Stimulated activated CD4-positive, alpha-beta T cell treated with anti-CD3 and anti-CD28 coated beads, Interleukin-2, amount 100 ng/mL, for 48 hours (primary cell): ENCODE data around the gene ZNF503.

Experiments used
- DNase-seq, 2 donors: peaks; one replicate each; pipeline ENCODE4 v3.0.0-alpha.2; 2020

The ZNF503 gene

DNA sequence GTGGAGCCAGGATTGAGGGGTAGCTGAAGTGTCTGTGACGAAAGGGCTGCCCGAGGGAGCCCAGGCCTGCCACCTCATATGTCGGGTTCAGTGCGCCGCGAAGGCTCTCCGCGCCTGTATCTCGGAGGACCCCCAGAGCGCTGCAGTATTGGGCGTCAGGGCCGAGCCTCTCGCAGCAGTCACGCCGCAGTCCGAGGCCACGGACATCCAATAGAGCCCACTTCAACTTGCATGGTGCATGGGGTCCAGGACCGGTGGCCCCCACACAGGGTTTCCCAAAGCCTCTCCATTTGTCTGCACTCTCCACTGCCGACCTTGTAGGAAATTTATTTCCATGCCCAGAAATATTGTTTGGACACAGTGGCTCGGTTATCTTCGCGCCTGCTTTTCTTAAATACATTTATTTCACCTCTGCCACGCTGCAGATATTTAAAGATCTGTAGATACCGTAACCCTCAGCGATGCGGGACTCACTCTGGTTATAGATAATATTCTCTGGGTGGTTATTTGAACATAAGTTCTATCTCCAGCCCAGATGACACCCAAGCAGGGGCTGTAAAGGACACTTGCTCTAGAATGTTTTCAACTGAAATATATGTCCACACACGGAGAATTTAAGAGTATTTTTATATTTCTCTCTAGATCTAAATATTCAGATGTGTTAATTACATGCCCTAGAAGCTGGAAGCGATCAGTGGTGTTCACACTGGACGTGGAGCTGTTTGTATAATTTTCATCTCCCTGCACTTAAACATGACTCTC is 5.1 kb upstream of the ZNF503 start:
- no peak for DNase-seq

DNA sequence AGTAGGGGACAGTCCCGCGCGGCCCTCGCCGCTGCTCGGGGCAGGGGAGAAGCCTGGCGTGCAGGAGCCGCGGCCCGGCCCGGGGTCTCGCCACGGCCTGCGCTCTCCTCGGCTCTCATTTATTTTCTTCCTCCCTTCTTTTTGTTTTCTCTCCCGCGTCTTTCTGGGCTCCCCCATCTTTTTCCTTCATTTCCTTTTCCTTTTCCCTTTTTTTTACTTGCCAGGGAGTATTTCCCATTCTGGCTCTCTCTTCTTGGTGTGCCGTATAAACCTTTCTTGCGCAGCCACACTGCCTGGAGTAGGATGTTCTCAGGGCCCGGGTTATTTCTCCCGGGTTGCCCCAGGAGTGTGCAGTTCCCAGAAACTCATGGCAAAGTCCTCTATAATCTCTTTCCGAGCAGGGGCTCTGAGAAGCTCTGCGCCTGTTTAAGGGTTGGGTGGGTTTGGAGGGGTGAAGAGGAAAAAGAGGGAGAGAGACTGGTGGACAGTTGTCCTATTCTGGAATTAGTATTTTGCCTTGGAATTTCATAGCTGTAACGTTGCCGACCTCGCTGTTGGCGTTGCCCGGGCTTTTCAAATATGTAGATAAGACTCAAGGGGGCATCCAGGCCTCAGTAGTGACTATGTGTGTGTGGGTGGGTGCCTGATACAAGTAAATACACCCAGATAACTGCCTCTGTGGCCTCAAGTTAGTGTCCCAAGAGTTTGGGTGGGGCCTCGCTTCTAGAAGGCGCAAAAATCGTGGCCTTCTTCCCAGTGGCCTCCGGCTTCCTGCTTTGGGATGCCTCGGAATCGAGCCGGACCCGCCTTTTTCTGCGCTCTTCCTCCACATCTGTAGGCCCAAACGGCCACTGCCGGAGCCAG is 4.3 kb upstream of the ZNF503 start:
- DNase-seq, result no peak

DNA sequence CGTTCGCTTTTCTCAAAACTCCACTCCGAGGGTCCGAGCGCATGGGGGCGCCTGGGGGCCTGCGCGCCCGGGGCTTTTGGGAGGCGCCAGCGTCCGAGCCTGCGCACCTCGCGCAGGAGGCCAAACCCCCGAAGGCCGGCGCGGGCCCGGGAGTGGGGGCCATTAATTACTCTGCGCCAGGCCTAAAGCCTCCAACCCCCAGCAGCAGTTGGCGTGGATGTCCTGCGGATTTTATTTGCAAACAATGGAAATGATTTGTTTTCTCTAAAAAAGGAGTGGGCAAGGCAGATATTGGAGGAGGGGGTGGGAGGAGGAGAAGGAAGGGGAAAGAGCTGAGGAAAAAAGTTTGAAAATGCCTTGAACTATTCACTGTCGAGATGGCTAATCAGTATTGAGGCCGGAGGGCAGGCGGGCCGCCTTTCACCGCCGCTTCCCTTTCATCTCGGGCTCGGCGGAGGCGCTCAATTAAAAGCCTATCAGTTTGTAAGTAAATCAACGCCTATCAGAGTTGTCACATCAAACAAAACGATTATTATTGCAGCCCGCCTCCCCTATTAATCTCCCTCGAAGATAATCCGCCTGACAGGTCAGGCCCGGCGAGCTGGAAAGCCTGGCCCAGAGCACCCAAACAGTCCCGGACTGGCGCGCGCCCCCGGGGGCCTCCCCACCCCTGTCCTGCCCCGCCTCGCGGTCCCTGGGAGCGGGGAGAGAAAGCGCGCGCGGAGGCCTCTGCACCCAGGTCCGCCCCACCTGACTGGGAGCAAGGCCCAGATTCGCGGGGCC is 3.4 kb upstream of the ZNF503 start:
- no peak for DNase-seq

DNA sequence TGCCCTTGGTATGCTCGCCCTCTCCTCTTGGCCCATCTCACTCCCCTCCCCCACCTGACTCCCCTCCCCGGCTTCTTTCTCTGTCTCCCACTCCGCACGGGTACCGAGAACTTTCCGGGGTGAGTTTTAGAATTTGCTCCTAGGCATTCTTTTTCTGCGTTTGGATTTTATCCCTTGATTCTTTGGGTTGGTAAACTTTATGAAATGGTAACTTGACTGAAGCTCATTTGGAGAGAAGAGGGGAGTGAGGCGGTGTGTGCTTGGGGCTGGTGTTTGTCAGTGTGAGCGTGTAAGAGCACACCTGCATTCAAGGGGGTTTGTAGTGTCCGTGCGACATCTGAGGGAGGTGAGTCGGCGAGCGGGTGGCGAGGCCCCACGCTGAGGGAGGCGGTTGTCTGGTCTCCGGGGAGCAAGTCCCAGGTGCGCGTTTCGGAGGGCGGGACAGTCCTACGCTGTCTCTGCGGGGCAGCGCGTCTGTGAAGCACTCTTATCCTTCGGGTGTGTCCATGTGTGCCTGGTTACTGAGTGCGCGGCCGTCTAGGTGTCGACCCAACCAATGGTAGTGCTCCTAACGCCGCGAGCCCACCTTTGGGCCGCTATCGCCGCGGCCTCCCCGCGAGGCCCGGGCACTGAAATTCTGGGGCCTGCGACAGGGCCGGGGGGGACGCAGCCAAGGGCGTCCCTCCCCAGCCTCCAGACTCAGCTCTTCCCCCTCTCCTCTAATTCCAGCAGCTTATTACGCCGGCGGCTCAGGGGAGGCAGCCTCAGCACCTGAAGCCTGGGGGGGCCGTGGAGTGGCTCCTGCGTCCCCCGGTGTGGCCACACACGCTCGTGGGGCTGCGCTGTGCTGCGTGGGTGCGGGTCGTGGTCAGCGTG is 2.6 kb upstream of the ZNF503 start:
- DNase-seq, result no peak

DNA sequence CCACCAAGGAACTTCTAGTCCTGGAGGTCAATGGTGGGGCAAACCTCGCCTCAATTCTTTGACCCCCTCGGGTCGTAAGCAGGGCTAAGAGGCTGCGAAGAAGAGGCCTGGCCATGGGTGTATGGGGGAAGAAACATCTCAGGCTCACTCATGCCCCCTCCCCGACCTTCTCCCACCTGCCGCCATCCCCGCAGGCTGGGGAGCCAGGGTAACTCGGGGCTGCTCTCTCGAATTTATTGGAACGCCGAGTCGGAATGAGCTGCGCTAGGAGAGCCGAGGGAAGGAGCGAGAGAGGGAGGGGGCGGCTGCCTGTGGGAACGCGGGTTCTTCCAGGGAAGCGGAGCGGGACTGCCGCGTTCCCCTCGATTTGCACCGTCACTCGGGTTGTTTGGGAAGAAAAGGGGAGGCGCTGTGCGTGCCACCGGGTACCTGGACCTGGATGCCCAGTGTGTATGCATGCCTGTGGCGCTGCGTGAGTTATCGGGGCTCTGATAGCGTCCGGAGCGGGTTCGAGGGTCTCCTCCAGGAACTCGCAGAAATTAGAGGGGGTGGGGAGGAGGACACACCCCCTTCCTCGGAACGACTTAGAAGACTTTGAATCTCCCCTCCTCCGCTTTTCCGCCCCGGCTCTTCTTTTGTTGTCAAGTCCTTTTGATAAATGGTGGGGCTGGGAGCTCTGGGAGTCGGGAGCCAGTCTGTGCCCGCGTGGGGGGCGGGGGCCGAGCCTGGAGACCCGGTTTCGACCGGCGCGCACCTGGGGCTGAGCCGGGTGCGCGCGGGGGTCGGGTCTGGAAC is 1.8 kb upstream of the ZNF503 start:
- DNase-seq, result no peak

DNA sequence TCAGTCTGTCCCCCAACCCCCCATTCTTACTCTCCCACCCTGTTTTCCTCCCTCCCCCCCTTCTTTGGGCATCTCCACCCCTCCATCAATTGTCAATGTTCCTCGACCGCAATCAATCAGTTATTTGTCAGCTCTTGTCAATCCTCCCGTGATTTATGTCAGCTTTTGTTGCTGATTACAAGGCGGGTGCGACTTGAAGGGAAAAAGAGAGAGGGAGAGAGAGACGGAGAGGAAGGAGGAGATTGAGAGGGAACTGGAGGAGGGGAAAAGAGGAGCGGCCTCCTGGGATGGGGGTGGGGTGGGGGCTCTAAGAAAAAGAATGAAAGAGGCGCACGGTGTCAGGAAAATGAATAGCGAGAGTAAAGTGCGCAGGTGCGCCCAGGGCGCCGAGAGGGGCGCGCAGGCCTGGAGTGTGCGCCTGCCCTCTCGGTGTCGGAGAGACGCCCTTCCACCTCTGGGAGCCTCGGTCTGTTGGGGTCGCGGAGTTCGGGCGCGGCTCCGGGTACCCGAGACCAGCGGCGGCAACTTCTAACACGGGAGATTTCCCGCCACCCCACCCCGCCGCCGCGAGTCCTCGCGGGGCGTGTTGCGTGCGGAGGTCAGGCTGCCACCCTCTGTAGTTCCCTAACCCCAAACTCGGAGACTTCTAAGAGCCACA is 1.1 kb upstream of the ZNF503 start:
- no peak for DNase-seq

DNA sequence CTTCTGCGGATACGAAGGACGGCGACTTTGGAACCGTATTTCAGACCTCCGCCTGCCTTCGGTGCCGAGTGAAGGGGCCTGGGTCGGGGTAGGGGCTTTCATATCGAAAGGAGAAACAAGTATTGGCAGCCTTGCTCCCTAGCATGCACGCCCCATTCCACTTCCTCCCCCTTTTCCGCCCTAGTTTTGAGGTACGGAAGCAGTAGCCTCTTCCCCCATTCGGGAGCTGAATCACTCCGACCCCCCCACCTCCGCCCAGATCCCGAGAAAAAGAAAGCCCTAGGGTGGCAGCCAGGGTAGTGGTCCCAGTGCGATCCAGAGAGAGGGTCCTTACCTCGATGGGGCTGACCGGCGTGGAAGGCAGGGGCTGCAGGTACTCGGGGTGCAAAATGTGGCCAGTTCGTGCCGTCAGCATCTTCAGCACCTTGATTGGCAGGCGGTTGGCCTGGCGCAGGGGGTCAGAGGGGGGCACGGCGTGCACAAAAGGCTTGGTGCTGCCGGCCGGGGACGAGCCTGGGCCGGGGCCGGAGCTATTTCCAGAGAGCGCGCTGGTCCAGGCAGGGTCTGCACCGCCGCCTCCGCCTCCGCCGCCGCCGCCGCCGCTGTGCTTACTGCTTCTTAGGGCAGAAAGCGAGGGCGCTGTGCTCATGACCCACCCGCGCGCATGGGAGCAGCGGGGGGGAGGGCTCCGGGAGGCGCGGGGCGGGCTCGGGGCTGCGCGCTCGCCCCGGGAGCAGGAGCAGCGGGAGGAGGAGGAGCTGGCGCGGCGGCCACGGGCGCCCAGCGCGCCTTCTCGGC is 594 bp downstream of the ZNF503 start:
- no peak for DNase-seq

DNA sequence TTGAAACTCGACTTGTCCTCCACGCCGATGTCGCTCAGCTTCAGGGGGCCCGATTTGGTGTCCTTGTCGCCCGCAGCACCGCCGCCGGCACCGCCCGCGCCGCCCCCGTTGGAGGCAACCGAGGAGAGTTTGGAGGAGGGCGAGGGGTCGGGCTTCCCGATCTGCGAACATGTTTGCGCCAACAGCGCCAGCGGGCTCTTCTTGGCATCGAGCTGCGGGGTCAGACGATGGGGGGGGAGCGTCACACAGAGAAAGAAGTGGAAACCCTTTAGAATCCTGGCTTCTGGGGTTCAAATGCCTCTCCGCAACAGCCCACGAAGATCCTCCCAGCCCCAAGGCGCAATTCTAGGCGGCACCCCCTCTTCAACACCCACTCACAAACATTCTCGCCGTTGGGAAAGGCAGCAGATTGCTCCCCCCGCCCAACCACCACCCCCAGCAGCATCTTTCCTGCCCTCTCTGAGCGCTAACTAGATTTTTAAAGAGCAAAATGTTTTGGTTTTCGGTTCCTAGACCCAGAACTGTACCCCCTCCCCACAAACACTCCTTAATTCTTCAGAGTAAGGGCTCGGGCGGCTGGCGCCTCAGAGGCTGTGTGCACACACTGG is 1.3 kb downstream of the ZNF503 start:
- DNase-seq, result no peak

DNA sequence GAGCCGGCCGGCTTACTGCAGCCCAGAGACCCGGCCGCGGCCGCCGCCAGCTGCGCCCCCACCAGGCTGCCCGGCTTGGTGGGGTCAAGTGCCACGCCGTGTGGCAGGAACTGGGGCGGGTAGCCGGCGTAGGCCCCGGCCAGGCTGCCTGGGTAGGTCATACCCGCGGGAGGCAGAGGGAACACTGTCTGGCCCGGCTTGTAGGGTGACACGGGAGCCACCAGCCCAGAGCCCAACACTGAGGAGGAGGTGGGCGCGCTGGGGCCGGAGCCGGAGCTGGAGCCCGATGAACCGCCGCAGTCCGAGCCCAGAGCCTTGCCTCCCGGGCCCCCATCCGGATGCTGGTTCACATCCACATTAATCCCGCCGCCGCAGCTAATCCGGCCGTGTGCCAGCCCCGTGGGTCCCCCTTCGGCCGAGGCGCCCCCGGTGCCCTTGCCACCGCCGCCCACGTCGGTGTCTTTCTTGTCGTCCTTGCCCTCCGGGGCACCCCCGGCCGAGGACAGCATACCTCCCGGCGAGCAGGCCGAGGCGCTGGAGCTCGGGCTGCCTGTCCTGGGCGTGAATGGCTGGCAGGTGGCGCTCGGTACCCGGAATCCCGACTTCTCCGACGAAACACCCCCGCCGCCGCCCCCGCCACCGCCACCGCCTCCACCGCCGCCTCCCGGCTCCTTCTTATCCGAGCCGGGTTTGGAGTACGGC is 2.0 kb downstream of the ZNF503 start:
- no peak for DNase-seq

DNA sequence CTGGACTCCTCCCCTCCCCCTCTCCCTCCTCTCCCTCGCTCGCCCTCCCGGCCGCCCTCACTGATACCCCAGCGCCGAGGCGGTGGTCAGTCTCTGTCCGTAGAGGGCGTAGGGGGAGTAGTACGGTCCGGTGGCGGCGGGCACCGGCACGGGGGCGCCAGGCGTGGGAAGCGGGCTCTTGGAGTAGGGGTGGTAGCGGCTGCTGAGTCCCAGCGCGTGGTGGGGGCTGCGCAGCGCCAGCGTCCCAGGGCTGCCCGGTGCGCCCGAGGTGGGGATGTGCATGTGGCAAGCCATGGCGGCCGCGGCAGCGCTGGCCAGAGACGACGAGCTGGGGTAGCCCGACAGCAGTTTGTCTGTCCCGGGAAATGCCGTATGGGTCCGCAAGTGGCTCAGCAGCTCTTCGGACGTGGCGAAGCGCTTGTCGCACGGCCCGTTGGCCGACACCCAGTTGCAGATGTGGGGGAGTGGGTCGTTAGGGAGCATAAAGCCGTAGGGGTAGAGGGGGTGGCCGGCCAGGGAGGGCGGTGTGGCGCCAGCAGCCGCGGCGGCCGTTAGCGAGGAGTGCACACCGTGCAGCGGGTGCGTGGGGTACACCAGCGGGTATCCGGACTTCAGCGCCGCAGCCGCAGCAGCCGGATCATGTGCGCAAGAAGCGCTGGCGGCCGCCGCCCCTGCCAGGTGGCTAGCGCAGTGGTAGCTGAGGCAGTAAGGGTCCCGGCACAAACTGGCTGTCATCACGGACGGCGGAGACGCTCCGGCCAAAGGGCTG is 2.7 kb downstream of the ZNF503 start:
- no peak for DNase-seq

DNA sequence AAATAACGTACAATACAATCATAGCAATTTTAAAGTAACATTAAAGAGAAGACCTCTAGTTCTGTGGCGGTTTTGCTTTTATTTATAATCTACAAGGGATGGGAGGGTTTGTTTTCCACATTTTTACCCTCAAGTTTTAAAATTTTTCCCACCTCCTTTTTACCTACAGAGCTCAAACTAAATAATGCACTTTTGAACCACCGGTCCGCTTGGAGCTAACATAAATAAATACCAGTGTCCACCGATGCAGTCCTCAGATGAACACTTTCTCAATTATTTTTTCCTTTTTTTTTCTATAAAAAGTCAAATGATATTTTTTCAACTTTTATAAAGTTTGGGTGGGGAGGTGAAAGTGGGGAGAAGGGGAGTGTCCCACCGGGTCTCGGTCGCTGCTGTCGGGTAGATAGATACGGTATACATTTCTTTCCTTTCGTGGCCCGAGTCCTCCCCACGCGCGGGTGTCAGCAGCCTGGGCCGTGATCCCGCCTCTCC is 3.3 kb downstream of the ZNF503 start:
- no peak for DNase-seq

DNA sequence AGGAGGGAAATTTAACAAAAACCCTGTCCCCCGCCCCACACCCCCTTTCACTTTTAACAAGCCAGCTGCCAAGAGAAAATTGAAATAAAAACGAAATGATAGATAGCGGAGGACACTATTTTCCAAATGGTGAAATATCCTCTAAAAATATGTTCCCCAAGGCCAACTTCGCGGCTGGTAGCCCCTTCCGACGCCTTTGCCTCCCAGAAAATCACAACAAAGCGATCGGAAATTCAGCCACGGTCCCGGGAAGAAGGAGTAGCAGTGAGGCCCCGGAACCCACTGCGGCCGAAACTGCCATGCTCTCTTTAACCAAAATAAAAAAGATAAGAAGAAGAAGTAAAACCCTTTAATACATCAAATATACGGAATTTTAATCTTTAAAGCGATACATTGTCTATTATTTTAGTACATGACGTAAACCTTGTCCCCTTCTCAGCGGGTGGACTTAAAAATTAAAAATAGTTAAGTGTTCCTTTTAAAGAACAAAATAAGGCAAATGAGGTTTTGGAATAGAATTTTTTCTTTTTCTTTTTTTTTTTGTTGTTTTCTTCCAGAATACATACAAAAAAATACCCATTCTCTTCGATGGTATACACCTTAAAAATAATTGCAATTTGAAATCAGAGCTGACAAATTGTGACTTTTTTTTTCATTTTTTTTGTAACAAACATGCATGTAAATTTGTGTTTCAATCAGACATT is 3.9 kb downstream of the ZNF503 start:
- no peak for DNase-seq

DNA sequence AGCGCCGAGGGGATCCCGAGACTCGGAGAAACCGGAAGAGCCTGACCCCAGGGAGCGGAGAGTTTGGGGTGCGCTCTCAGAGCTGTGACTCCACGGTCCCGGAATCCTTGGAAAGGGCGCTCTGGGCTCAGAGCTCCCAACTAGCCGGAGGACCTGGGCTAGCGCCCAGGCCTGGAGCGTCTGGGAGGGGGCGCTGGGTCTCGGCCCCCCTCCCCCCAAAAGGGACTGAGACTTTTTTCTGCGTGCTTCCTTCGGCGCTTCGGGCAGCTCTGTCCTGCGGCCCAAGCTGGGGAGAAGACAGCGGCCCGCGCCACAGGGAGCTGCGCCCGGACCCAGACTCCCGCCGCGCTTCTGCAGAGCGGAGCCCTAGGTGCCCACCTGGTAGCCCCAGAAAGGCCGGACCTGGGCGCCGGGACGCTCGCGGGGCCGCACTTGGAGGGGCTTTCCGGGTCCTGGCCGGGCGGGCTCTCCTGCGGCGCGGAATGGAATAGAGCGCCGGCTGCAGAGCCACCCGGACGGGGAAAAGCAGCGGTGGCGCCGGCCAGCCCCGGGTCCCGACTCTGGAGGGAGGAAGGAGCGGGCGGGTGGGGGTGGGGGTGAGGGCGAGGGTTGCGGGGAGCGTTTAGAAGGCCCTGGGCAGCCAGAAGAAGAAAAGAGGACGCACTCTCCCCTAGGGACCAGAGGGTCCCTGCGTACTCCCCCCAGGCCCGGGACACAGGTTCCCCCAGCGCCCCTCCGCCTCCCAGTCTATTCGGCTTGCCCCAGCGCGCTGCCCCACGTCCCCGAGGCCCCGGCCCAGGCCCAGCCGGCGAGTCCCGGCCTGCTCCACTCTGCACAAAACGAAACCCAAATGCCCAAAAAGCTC is 4.7 kb downstream of the ZNF503 start:
- no peak for DNase-seq

DNA sequence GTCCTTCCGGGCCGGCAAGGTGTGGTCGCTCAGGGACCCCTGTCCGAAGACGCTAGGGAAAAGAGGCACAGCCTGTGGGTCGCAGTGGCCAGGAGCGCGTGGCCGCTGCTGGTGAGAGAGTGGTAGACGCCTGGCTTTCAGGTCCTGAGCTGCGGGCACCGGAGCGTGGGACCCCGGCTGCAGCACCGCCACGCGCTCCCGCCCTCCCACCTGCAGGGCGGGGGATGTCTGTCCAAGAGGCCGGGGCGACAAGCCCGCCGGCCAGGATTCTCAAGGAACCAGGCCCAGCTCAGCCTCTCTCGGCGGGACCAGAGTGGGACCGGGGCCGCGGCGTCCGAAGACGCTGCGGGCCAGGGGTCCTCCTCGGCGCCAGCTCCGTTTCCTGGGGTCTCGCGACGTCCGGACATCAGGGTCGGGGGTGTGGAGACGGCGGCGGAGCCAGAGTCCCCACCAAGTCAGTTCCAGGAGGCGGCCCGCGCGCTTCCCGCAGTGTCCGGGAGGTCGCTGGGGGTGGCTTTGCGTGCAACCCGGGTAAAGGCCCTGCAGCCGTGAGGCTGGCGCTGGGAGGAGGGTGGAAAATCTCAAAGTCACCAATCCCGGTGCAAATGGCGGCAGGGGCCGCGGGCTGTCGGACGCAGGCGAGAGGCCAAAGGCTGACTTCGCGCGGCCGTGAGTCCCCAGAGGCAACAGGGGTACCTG is 5.5 kb downstream of the ZNF503 start:
- no peak for DNase-seq

DNA sequence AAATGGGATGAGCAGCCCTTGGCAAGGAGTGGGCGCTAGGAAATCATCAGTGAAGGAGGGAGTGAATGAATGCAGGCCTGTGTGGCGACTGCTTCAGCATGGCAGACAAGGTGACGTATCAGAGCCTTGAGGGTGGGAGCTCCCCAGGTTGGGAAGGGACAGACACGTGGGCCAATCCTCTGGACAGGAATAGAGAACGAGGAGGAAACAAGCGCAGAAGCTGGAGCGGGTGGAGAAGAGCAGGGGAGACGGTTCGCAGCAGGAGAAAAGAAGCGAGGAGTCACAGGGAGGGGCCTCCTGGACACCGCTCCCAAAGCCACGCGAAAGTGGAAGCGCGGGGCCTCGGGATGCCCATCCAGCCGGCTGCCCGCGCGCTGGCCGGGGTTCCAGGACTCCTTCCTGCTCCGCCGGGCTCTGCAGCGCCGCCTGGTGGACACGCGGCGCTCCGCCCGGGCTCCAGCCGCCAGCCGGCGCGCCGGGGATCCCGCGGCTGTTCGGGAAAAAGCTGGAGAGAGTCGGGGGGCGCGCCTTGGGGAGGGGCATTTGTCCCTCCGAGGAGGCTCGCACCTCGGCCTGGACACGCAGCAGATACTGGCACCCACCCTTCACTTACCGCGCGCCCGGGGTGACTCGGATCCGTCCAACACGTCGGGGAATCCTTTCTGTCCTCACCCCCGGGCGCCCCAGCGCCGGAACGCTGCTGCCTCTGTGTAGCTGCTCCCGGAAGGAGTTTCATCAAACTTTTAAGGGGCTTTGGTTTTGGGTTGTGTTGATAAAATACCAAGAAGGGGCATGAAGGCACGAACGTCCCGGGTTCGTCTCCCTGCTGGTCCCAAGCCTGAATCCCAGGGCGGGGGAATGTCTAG is 6.3 kb downstream of the ZNF503 start:
- peak; percentile 33 to 58 for DNase-seq
